Activated CD8-positive, alpha-beta memory T cell treated with anti-CD3 and anti-CD28 coated beads for 1 hour (primary cell): ENCODE results near the gene GUCY2D.
"Not testable (repeated sequence)": the region's sequence is repeated elsewhere in the genome, so short reads cannot be mapped to it uniquely, and the experiment has no call there.

Experiments
- DNase-seq, 2 donors: peaks; one replicate each; pipeline ENCODE4 v3.0.0-alpha.2; 2020; ENCODE audit warnings: low read depth in 1 of 2; ENCODE audit errors: extremely low read depth in 1 of 2

The GUCY2D gene

DNA sequence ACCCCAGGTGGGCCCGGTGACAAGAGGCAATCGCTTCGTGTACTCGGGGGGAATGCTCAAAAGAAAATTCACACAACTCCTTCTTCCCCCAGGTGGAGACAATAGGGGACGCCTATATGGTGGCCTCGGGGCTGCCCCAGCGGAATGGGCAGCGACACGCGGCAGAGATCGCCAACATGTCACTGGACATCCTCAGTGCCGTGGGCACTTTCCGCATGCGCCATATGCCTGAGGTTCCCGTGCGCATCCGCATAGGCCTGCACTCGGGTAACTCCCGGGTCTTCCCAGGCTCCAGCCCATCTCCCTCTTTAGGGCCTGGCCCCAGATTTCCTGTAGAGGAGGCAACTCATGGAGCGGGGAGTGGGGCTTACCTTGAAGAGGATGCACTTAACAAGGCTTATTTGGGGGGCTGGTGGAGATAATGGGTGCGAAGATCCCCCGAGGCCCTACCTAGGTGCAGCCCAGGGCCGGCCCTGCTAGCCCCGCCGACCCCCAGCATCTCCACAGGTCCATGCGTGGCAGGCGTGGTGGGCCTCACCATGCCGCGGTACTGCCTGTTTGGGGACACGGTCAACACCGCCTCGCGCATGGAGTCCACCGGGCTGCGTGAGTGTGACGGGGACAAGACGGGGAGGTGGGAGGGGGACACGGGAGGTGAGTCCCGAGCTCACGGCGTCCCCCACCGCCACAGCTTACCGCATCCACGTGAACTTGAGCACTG is 13.0 kb downstream of the GUCY2D start:
- DNase-seq, result no peak

DNA sequence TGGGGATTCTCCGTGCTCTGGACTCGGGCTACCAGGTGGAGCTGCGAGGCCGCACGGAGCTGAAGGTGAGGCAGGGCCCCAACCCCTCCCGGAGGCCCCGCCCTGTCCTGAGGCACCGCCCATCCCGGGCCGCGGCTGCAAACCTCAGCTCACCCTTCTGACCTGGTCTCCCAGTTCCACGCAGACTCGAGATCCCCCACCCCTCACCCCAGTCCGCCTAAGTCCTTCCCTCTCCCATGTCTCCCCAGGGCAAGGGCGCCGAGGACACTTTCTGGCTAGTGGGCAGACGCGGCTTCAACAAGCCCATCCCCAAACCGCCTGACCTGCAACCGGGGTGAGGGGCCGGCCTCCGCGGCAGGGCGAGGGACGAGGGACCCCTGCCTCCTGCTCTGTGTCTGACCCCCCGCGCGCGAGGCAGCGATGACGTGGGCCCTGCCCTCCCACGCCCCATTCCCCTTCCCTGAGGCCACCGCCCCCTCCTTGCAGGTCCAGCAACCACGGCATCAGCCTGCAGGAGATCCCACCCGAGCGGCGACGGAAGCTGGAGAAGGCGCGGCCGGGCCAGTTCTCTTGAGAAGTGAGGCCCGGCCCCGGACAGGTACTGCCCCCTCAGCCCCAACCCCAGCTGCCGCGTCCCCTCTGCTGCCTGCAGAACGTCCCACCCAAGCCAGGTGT is 13.7 kb downstream of the GUCY2D start:
- no peak for DNase-seq

DNA sequence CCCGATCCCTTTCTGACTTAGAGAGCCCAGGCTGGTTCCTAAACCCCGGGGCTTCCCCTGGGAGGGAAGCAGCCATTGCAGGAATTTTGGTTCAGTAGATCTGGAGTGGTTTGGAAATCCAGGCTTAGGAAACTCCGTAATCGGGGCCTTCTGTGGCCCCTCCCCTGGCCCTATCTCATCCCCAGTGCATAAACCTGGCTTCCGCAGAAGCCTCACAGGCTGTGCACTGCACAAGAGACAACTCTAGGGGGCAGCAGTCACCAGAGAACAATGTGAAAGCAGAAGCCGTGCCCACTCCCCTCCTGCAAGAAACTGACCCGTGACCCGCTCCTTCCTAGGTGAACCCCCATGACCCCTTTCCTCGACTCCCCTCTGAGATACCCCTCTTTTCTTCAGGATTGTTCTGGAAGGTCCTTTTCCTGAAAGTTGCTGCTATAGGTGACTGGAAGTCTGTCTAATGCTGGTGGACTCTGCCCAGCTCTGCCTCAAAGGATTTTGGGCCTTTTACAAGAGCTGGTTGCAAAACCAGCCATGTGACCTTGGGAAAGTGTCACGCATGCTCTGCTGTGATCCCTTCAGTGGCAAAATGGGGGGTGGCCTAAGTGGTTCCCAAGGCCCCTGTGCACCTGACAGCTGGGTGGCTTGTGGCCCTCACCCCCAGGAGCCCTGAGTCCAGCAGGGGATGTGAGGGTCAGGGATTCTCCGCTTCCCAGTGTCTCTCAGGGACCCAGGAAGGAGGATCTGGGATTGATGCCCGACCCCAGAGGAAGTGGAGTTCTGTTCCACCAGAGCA is 14.4 kb downstream of the GUCY2D start:
- DNase-seq, result no peak

DNA sequence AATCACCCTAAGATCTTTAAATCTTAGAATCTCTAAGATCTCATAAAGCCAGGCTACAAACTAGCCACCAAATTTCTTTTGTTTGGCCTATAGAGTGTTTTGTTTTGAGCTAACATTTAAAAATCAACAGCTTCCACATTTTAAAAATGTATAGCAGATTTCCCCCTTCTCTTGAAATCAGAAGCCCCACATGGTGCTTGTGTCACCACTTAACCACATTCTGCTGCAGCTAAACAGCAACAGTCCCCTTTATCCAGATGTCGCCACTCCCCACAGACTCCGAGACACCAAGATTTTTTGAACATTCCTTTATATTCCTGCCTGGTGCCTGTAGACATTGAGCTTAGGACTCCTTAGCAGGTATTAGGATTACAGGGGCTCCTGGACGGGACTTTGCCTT is 16.0 kb downstream of the GUCY2D start:
- no peak for DNase-seq

DNA sequence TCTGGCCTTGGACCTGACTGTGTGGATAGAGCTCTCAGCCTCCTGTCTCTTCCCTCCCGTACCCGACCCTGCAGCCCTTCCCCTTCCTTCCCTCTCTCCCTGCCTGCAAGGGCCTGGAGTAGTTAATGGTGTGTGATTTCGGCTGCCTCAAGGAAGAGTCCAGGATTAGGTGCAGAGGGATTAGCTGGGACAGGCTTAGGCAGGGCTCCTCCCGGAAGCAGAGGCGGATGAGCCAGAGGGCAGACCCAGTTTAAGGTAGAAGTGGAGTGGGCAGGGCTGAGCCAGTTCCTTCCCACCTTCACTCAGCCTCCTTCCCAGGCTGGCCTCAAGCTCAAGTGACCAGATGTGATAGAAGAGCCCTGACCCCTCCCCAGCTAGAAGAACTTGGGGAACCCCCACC is 16.8 kb downstream of the GUCY2D start:
- DNase-seq, result no peak

DNA sequence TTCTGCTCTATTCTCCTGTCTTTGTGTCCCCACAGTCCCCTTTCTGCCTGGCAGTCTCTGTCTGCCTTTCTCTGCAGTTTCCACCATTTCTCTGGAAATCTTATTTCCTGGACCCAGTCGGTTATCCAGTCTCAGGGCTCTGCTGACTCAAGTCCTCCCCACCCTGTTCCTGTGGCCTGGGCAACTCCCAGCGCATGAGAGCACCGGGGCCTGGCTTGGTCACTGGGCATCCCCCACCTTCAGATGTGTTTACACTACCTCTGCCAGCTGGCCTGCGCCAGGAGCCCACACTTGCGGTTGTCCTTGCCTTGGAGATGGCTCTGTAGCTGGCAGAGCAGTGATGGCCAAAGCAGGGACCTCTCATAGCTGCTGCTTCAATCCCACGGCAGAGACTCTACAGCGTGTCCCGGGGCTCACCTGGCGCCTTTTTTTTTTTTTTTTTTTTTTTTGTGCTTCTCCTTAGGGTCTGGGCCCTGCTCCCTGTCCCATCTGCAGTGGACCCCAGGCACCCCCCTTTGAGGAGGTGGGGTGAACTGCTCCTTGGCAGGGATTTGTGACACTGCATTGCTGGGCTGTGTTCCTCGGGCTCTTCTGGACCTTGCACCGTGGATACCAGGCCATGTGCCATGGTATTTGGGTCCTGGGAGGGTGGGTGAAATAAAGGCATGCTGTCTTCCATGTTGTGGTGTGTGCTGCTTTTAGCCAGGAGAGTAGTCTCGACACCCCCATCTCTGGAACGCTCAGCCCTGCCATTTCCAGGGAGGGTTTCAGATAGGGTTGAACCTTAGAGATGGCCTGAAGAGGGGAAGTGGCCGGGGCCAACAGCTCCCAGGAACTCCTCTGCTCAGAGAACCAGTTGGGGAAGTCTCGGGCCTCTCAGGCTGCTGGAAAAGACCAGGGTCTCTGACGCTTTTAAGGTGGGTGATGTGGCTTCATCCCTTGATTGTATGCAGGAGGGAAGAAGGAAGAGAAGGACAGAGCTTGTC is 17.5 kb downstream of the GUCY2D start:
- DNase-seq, result no peak

DNA sequence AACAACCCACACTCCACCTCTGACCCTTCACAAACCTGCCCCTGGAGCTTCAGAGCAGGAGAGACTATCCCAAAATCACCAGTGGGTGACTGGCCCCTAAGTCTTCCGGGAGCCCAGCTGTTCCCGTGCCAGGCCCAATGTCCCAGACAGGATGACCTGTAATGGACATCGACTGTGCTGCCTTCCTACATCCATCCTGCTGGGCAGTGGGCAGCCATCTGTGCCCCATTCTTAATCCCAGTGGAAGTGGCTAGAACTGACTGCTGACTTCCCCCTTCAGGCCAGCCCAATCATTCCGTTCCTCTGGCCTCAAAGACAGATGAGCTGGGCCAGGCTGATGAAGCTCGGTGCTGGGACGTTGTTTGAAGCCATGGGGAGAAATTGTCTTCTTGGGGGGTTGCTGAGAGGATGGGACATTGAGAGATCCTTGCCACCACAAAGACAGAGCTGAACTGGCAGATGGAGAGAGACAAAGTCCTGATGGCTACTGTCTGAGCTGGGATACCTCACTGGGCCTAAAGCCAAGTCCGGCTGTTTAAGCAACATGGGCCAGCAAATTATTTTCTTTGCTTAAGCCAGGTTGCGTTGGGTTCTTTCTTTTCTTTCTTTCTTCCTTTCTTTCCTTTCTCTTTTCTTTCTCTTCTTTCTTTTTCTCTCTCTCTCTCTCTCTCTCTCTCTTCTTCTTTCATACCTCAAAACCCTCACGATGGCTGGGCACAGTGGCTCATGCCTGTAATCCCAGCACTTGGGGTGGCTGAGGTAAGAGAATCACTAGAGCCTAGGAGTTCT is 18.6 kb downstream of the GUCY2D start:
- no peak for DNase-seq

DNA sequence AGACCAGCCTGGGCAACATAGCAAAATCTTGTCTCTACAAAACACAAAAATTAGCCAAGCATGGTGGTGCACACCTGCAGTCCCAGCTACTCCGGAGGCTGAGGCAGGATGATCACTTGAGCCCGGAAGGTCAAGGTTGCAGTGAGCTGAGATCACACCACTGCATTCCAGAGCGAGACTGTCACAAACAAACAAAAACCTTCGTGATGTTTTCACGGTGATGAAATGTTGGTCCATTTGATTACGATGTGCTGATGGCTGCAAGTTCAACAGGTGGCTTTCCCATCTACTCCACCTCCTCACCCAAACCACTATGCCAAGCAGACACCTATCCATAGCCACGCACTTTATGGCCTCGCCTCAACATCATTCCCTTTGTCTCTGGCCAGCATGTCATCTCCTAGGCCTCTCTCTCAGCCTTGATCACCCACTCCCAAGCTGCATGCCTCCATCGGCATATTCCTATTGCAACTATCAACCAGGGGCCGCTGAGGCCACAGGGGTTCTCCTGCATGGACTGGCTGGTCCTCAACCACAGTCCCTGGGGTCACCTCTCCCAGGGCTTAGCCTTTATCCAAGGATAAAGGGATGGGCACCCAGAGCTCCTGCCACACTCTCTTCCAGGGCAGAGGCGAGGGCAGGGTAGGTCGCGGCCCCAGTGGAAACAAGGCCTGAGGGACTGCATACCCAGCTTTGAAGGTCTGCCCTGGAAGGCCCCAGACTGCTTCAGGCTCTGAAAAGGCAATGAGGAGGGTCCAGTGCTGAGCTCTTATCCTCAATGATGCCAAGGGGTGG is 19.3 kb downstream of the GUCY2D start:
- no peak for DNase-seq

DNA sequence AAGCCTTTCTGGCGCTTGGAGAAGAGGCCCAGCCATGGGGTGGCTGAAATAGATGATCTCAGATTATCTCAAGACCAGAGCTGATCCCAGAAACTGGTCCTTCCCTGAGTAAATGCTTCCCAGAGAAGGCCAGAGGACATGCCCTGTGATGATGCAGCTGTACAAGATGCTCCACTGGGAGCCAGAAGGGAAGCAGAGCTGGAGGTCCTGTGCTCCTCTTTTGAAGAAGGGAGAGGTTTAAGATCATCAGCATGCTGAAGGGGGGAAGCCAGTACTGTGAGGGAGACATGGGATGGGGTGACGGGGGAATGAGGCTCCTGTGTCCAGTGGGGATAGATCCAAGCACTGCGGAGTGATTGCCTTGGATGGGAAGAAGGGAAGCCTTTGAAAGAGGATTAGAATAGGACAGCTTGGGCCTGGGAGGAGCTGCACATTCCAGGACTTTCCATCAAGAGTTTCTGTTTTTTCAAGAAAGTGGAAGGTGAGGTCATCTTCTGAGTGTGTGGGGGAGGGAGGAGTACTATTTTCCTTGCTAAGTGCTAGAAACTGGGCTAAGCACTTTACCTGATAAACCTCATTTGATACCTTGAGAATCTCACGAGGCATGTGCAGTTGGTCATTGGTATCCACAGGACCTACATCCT is 20.1 kb downstream of the GUCY2D start:
- DNase-seq, result no peak

DNA sequence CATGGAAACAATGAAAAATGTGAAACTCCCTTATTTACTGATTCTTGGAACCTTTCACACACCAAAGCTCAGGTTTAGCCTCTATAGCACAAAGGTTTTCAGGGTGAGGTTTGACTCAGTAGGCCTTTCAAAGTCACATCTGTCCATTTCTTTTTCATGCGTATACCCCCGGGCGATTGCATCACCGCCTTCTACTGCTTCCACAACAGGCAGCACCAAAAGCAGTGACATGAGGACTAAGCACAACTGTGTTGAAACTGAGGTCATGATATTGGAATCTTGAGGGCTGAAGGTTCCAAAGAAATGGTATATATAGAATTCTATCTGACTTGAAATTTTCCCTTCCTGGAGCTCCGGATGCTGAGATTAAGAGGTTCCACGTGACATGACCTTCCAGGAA is 21.7 kb downstream of the GUCY2D start:
- not testable (repeated sequence) for DNase-seq

DNA sequence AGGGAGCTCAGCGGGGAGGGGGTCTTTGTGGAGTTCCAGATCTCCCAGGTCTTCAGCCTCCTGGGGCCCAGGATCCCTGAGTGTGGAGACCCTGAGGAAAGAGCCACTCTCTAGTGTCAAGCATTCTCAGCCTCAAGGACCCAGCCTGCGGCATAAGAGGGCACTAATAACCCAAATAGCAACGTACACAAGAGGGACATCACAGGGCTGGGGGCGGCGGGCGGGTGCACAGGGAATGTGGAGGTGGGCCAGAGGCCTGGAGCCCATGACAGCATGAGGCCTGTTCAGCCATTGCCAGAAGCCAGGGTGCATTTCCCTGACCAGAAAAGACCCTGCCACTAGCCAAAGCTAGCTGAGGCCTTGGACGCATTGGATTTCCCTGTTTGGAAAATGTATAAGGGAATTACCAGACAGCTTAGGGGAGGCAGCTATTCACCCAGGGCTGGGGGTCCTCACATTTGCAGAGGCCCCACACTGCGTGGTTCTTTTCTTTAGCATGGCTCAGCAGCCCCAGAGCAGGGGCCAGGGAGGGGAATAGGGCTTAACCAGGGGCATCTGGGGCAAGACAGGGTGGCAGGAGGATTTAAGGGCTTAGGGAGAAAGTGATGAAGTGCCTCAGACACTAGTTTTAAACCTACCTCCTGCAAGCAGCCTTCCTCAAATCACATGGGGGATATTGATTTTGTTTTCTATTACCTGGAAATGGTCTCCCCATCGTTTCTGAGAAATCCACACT is 22.9 kb downstream of the GUCY2D start:
- no peak for DNase-seq

DNA sequence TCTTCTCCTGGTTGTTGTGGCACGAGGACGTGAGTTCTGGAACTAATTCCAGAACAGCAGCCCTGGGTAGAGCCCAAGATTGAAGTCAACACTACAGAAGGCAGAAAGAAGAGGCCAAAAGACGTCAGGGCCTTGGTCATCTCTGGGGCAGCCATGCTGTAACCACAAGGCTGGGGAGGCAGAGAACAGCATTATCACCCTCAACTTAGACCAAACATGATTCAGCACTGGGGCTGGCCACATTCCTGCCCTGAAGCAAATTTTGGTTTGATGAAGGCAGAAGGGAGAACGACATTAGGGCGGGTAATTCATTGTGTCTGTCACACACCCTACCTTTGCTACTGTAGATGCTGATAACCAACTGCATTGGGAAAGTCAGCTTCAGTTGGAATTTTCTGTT is 26.7 kb downstream of the GUCY2D start:
- no peak for DNase-seq

DNA sequence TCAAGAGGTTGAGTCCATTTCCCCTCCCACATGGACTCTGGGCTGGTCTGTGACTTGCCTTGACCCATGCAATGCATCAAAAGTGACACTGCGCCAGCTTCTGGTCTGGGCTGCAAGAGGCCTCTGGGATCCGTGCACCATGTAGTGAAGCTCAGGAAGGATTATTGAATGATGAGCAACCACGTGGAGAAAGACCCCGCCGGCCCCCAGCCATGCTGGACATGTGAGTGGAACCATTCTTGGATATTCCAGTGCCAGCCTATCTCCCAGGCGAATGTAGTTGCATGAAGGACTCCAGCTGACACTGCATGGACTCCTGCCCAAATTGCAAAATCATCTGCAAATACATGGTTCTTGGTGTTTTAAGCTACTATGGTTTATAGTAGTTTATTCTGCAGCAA is 28.8 kb downstream of the GUCY2D start:
- DNase-seq, result no peak

DNA sequence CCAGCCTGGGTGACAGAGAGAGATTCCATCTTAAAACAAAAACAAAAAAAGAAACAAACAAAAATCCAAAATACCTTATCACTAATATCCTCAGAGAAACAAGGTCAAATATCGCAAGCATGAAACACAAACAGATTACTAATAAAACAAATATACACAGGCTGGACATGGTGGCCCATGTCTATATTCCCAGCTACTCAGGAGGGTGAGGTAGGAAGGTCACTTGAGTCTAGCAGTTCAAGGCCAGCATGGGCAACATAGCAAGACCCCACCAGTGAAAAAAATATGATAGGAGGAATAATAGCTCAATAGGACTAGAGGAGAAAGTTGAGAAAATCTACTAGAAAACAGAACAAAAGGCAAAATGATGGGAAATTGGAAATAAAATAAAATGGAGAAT is 29.5 kb downstream of the GUCY2D start:
- no peak for DNase-seq

DNA sequence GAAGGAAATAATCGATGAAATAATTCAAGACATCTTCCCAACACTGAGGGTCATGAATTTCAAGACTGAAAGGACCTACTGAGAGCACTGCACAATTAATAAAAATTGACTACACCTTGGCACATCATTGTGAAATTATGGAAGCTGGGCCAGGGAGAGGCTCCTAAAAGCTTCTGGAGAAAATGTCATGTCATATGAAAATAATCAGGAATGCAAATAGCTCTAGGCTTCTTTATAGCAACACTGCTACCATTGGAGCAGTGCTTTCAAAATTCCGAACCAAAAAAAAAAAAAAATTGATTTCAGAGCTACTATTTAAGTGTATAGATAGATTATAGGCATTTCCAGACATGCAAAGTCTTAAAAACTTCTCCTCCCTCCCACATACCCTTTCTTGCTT is 30.0 kb downstream of the GUCY2D start:
- DNase-seq, result no peak

DNA sequence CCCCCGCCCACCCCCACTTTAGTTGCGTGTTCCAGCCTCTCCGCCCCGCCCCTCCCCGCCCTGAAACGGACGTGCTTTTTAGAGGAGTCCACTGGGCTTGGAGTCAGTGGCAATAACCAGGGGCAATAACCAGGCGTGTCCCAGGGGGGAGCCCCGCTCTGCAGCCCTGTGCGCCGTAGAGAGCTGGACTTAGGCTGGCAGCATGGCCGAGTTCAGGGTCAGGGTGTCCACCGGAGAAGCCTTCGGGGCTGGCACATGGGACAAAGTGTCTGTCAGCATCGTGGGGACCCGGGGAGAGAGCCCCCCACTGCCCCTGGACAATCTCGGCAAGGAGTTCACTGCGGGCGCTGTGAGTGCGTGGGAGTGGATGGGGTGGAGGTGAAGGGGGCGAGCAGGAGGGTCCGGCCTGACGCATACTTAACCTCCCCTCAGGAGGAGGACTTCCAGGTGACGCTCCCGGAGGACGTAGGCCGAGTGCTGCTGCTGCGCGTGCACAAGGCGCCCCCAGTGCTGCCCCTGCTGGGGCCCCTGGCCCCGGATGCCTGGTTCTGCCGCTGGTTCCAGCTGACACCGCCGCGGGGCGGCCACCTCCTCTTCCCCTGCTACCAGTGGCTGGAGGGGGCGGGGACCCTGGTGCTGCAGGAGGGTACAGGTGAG is 36.7 kb downstream of the GUCY2D start, which contains the start of gene ALOX15B:
Gene ALOX15B, plus strand, starts transcription at position 106 of the 657 bp plus-strand sequence. Its CDS starts 97 bp downstream, at position 203.
- no peak for DNase-seq

DNA sequence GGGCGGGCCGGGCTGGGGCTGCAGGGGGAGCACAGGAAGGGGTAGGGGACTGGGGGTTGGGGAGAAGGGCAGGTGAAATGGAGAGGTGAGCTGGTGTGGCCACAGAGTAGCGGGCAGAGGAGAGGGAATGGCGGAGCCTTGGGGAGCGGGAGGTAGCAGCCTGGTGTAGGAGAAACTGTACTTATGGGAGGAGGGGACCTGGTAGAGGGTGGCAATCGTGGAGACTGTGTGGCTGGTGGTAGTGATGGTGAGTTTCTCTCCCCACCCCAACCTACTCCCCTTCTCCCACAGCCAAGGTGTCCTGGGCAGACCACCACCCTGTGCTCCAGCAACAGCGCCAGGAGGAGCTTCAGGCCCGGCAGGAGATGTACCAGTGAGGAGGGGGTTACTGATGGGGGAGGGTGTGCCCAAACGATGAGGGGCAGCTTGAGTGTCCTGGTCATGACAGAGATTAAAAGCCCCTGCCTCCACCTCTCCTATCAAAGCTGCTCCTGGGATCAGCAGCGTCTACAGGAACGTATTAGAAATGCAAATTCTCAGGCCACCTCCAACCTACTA is 37.3 kb downstream of the GUCY2D start:
- DNase-seq, result no peak
